Middle frontal gyrus (tissue), 1 donor: ENCODE data around the gene SMARCA2.

Experiments used
- DNase-seq: peaks from one replicate; pipeline ENCODE4 v3.0.0-alpha.2; 2015; ENCODE audit warnings: low spot score; ENCODE audit errors: extremely low spot score

Gene SMARCA2

DNA sequence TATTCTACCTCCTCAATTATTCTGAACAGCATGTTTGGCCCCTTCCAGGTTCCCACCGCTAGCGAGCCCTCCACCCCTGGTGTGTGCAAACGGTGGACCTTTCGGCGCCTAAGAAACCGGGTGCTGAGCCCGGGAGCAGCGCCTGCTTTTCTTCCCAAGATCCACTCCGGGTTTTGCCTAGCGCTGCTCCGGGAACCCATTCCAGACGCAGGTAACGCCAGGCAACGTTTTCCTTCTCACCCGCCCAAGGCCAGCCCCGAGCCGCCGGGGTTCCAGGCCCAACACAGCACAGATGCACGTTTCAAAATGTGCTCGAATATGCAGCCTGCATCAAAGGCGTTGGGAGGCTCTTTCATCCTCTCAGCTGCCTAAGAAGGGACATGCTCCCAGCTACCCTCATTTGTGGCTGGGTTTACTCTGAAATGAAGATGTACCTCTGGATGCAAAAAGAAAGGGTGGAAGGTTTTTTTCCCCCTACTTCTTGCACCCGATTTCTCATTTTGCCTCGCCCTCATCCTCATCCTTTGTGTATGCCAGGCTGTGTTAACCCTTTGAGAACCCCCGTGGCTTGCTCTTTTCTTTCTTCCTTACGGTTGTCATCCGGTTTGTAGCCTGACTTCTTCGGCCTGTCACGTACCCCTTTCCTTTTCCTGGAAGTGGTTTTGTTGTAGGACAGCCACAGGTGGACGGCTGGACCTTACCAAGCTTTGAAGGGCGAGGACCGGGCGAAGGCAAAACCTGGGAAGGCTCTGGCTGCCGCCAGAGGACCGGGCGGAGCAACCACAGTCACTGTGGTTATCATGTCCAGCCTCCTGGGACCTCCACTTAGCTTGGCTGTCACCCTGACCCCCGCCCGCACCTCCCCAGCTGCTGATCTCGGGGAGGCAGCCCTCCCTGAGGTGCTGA lies 226.9 kb downstream of the SMARCA2 start:
- peak; percentile 73 for DNase-seq

DNA sequence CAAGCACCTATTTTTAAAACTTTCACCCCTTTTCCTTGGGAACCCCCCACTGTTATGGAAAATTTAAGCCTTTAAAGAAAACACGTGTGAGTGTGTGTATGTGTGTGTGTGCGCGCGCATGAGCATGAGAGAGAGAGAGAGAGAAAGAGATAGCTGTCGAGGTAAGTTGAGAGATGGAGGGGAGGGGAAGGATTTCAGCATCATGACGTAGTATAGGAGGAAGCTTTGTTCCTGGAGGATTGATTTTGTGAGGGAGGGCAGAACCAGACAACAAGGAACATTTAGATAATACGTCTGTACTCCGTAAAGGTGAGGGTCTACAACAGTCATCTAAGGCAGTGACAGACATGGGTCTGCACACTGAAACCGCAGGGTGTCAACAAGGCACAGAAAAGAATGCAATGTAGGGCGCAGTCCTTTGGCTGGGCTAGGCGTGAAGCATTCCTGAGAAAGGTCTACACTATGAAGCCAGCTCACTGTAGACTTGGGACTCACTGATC lies 227.7 kb downstream of the SMARCA2 start:
- DNase-seq, result no peak
